ENCODE measurements around the gene TEX53.

DNA sequence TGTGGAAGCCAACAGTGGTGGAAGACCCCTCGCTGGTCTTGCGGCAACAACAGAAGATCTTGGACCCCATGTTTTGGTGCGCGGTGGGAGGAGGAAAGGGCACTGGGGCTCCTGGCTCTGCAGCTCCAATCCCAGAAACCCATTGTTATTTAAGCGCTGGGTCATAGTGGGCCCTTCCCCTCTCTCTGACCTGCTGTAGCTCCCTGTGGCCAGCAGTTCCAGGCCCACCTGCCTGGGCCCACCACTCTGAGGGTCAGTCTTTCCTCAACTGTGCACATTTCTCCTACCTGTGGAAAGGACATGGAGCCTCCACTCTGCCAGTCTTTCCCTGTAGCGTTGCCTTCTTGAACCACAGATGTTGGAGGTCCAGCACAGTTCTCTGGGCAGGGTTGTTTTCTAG lies at the start of gene TEX53:
- TF ChIP-seq, protein P1, sequence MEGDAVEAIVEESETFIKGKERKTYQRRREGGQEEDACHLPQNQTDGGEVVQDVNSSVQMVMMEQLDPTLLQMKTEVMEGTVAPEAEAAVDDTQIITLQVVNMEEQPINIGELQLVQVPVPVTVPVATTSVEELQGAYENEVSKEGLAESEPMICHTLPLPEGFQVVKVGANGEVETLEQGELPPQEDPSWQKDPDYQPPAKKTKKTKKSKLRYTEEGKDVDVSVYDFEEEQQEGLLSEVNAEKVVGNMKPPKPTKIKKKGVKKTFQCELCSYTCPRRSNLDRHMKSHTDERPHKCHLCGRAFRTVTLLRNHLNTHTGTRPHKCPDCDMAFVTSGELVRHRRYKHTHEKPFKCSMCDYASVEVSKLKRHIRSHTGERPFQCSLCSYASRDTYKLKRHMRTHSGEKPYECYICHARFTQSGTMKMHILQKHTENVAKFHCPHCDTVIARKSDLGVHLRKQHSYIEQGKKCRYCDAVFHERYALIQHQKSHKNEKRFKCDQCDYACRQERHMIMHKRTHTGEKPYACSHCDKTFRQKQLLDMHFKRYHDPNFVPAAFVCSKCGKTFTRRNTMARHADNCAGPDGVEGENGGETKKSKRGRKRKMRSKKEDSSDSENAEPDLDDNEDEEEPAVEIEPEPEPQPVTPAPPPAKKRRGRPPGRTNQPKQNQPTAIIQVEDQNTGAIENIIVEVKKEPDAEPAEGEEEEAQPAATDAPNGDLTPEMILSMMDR (IDR thresholded peaks at IDR 0.05): no peak
- TF ChIP-seq POLR2A (IDR thresholded peaks at IDR 0.05): no peak

All from lower leg skin (tissue), 3 donors.